ENCODE results near the gene SLC22A2. TPM values are rescaled to one million over a fixed set of nuclear protein-coding genes. Genes with fewer than 3 reads are reported as not detected.

SLC22A2 gene
- total and polyA plus RNA-seq, 2 donors (not counting 3 experiments of a cell fraction or from before 2014, with no cell fraction given) = not detected

DNA sequence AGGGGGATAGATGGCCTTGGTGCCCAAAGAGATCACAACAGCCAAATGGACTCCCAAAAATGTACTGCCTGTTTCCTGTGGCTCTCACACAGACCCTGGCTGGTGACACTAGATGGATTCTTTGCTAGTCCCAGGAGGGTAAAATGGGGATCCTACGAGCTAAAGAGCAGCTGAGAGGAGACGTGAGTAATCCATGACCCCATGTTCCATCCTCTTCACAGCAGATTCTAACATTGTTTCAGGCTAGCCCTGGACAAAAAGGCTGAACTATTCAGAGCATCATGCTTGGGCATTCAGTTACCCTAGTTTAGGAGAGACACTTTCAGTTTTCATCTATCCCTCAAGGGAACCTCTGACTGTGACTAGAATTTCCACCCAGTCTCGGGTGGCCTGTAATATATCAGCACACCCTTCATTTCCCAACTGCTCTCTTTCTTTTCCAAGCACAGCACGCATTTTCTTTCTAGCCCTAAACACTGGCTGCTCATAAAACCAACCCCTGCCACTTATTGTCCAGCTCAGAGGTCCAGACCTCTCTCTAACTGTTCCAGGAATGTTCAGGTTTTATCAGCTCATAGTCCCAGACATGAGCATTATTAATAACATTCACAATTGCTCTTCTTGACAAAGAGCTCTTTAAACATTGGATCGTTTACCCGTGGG is 88.5 kb downstream of the SLC22A2 start:
- BruUV-seq (replicated peaks) = no TSS peak
- H3K4me1 ChIP-seq (ENCODE audit: control insufficient read depth, extremely low read depth, insufficient read depth, low read length) = no peaks in the 10 kb centered on the region
- intact Hi-C loops (cut with micrococcal nuclease) = no loop called here
- H3K9me1 ChIP-seq (replicated peaks; ENCODE audit: control insufficient read depth, extremely low read depth, insufficient read depth, low read length) = no peaks in the 10 kb centered on the region
- DNase-seq (ENCODE audit: low read depth, low spot score) (no peak), FAIRE-seq (no peak)
- no peaks in the 10 kb centered on the region for H3K36me3 ChIP-seq (ENCODE audit: control insufficient read depth in 2 of 2, extremely low read depth in 1 of 2, insufficient read depth in 2 of 2, low read length in 2 of 2)
- peaks cover 3% of the 10 kb centered on the region for H3K9me3 ChIP-seq (replicated peaks; ENCODE audit: control insufficient read depth, insufficient read depth, low read length)
- no peak overlapping the region for H3K4me2 ChIP-seq (ENCODE audit: insufficient read depth, low read length)
- H2AFZ ChIP-seq (ENCODE audit: low read depth, low read length) = no peak overlapping the region
- no peak overlapping the region for H3K4me3 ChIP-seq (replicated peaks in 1 of 3; ENCODE audit: insufficient read depth in 1 of 3, low read depth in 1 of 3, low read length in 3 of 3)
- no peaks in the 10 kb centered on the region for H3K79me2 ChIP-seq (ENCODE audit: control insufficient read depth, insufficient read depth, low read length)
- dilution Hi-C loops (cut with MboI; ENCODE audit: extremely low pct_ligation_motif_present, low sequenced_read_pairs) = no loop called here
- no peak overlapping the region for H3K9ac ChIP-seq (replicated peaks; ENCODE audit: extremely low read depth, insufficient read depth, low read length)
- no peaks in the 10 kb centered on the region for H3K27me3 ChIP-seq (ENCODE audit: control insufficient read depth in 2 of 2, insufficient read depth in 2 of 2, low read length in 2 of 2)
- no peak for TF ChIP-seq MYC (IDR thresholded peaks at IDR 0.05; ENCODE audit: low read depth, low read length)
- TF ChIP-seq, protein P1, sequence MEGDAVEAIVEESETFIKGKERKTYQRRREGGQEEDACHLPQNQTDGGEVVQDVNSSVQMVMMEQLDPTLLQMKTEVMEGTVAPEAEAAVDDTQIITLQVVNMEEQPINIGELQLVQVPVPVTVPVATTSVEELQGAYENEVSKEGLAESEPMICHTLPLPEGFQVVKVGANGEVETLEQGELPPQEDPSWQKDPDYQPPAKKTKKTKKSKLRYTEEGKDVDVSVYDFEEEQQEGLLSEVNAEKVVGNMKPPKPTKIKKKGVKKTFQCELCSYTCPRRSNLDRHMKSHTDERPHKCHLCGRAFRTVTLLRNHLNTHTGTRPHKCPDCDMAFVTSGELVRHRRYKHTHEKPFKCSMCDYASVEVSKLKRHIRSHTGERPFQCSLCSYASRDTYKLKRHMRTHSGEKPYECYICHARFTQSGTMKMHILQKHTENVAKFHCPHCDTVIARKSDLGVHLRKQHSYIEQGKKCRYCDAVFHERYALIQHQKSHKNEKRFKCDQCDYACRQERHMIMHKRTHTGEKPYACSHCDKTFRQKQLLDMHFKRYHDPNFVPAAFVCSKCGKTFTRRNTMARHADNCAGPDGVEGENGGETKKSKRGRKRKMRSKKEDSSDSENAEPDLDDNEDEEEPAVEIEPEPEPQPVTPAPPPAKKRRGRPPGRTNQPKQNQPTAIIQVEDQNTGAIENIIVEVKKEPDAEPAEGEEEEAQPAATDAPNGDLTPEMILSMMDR (IDR thresholded peaks at IDR 0.05; ENCODE audit: extremely low read depth in 1 of 2, insufficient read depth in 1 of 2, low read depth in 1 of 2, low read length in 2 of 2) = no peak
- no peak for TF ChIP-seq EZH2 (IDR thresholded peaks at IDR 0.05; ENCODE audit: borderline replicate concordance, low read depth, low read length, severe bottlenecking)
- TF ChIP-seq POLR2A (IDR thresholded peaks at IDR 0.05; ENCODE audit: low read depth, low read length) = no peak
- TF ChIP-seq, protein P2, sequence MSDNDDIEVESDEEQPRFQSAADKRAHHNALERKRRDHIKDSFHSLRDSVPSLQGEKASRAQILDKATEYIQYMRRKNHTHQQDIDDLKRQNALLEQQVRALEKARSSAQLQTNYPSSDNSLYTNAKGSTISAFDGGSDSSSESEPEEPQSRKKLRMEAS (IDR thresholded peaks at IDR 0.05; ENCODE audit: insufficient read depth, insufficient read length) = no peak
- TF ChIP-seq GATA2 (IDR thresholded peaks at IDR 0.05; ENCODE audit: insufficient read depth, insufficient read length, low read depth, low read length) = no peak
- CTCF ChIA-PET = no interaction called here
- H3K27ac ChIP-seq (ENCODE audit: insufficient read depth, low read depth, low read length) = no peak overlapping the region
- POLR2A ChIA-PET = no interaction called here
- H4K20me1 ChIP-seq (replicated peaks; ENCODE audit: control insufficient read depth, extremely low read depth, insufficient read depth, low read length) = no peaks in the 10 kb centered on the region

Measured in endothelial cell of umbilical vein (primary cell).